B cell (primary cell): ENCODE measurements around the gene MPND. TPM values are rescaled to one million over a fixed set of nuclear protein-coding genes. Genes with fewer than 3 reads are reported as not detected.

Experiments
- ATAC-seq: fragments of 200-7000 bp; cut with Tn5 transposase; one replicate; pipeline ENCODE4 v1.10.0; 2021; ENCODE audit warnings: low read depth, mild to moderate bottlenecking, moderate number of reproducible peaks, moderate library complexity
- CTCF ChIA-PET: fragments of 350-600 bp; sonication (Branson Sonifier 250); formaldehyde crosslinking; loops from one replicate; lab custom pipeline; 2021; ENCODE audit warnings: antibody characterized with exemption, inconsistent platforms; lab: Charles Lee
- POLR2A ChIA-PET: fragments of 350-600 bp; sonication (Branson Sonifier 250); formaldehyde crosslinking; loops from one replicate; lab custom pipeline; 2021; ENCODE audit warnings: antibody characterized with exemption; lab: Charles Lee
- DNase-seq: peaks from one replicate; pipeline ENCODE4 v3.0.0; 2013
- H2AFZ ChIP-seq: 2 replicates; pipeline ENCODE4 v1.6.1; 2012; ENCODE audit warnings: mild to moderate bottlenecking, low read depth, low read length; ENCODE audit not compliant: insufficient read depth, poor library complexity, severe bottlenecking
- H3K27ac ChIP-seq, 2 donors: 1 replicate in 1 of 2; 2 replicates in 1 of 2; pipeline ENCODE4 v1.5.1; 2012 to 2013; ENCODE audit warnings: low read length in 2 of 2, mild to moderate bottlenecking in 2 of 2, moderate library complexity in 1 of 2
- H3K27me3 ChIP-seq, 4 experiments: fragments of 200-600 bp in 1 of 4; sonication (generic) in 1 of 4; replicated peaks in 1 of 4; 1 replicate in 2 of 4; 2 replicates in 2 of 4; pipeline versions ENCODE4 v1.6.1 to v1.7.0; 2013 to 2016; ENCODE audit warnings: low read length in 3 of 4, mild to moderate bottlenecking in 2 of 4, mixed read lengths in 1 of 4, moderate library complexity in 1 of 4; ENCODE audit not compliant: insufficient read depth in 4 of 4, control insufficient read depth in 3 of 4; ENCODE audit errors: control extremely low read depth in 1 of 4
- H3K36me3 ChIP-seq, 2 experiments: replicated peaks in 1 of 2; 1 replicate in 1 of 2; 2 replicates in 1 of 2; pipeline versions ENCODE4 v1.6.1 to v1.7.1; 2013; ENCODE audit warnings: low read length in 1 of 2; ENCODE audit not compliant: insufficient read depth in 2 of 2, control insufficient read depth in 1 of 2; ENCODE audit errors: control extremely low read depth in 1 of 2, extremely low read depth in 1 of 2
- H3K4me1 ChIP-seq, 2 donors: fragments of 200-600 bp in 1 of 2; sonication (generic) in 1 of 2; 1 replicate in 1 of 2; 2 replicates in 1 of 2; pipeline versions ENCODE4 v1.5.1 to v1.6.1; 2013 to 2017; ENCODE audit warnings: low read length in 2 of 2; ENCODE audit not compliant: control insufficient read depth in 2 of 2, insufficient read depth in 2 of 2
- H3K4me2 ChIP-seq: replicated peaks from 2 replicates; pipeline ENCODE3; 2012; ENCODE audit warnings: mild to moderate bottlenecking, low read depth, low read length; ENCODE audit not compliant: poor library complexity, severe bottlenecking
- H3K4me3 ChIP-seq, 5 experiments: fragments of 200-600 bp in 1 of 5; sonication (generic) in 1 of 5; 1 replicate in 3 of 5; 2 replicates in 2 of 5; pipeline versions ENCODE4 v1.5.1 to v1.7.0; 2011 to 2016; ENCODE audit warnings: low read length in 4 of 5, mild to moderate bottlenecking in 4 of 5, low read depth in 2 of 5, control low read depth in 1 of 5, moderate library complexity in 1 of 5; ENCODE audit not compliant: insufficient read depth in 1 of 5; ENCODE audit errors: control extremely low read depth in 1 of 5, extremely low read depth in 1 of 5
- H3K79me2 ChIP-seq: fragments of 200-600 bp; sonication (generic); one replicate; pipeline ENCODE4 v1.6.0; 2016; ENCODE audit warnings: low read length; ENCODE audit not compliant: control insufficient read depth, insufficient read depth
- H3K9ac ChIP-seq: fragments of 200-600 bp; sonication (generic); 2 replicates; pipeline ENCODE4 v1.6.1; 2017; ENCODE audit warnings: mild to moderate bottlenecking, low read length, moderate library complexity
- H3K9me3 ChIP-seq, 3 donors: one replicate each; pipeline versions ENCODE4 v1.6.1 to v1.7.1; 2013; ENCODE audit warnings: low read length in 2 of 3; ENCODE audit not compliant: control insufficient read depth in 2 of 3, insufficient read depth in 1 of 3; ENCODE audit errors: control extremely low read depth in 1 of 3
- H4K20me1 ChIP-seq: 2 replicates; pipeline ENCODE4 v1.6.0; 2012; ENCODE audit warnings: mild to moderate bottlenecking, low read length; ENCODE audit not compliant: insufficient read depth, control insufficient read depth, poor library complexity, severe bottlenecking
- H3K27ac Mint-ChIP-seq: one replicate; pipeline ENCODE4 v1.8.0; 2021; ENCODE audit warnings: mixed read lengths
- H3K27me3 Mint-ChIP-seq: one replicate; pipeline ENCODE4 v1.8.0; 2021; ENCODE audit warnings: mixed read lengths
- H3K4me1 Mint-ChIP-seq: one replicate; pipeline ENCODE4 v1.8.0; 2021; ENCODE audit warnings: mixed read lengths
- H3K4me3 Mint-ChIP-seq: one replicate; pipeline ENCODE4 v1.8.0; 2021; ENCODE audit warnings: mixed read lengths
- H3K9me3 Mint-ChIP-seq: one replicate; pipeline ENCODE4 v1.8.0; 2022; ENCODE audit warnings: mixed read lengths; ENCODE audit not compliant: insufficient read depth
- CTCF ChIP-seq: fragments of 200-600 bp; IDR thresholded peaks from one replicate; pipeline ENCODE4 v1.8.0; 2022; ENCODE audit warnings: antibody characterized with exemption, mild to moderate bottlenecking
- EZH2 ChIP-seq: IDR thresholded peaks from 2 replicates; pipeline ENCODE4 v1.6.1; 2012; ENCODE audit warnings: borderline replicate concordance, low read depth, mild to moderate bottlenecking, moderate library complexity, low read length; ENCODE audit not compliant: insufficient read depth, poor library complexity, severe bottlenecking
- WGBS: methylation state at CpG from one replicate; pipeline ENCODE4 v1.1.5; 2013; ENCODE audit warnings: missing lambda C conversion rate; ENCODE audit not compliant: insufficient coverage; 5-methylcytosine and 5-hydroxymethylcytosine counted together
- intact Hi-C: fragments of 100-400 bp; cut with micrococcal nuclease; formaldehyde crosslinking; loops from one replicate; pipeline ENCODE4 v1.10.0; 2022
- polyA plus RNA-seq: library from polyadenylated mRNA; depleted of rRNA; stranded (reverse); fragments of >200 nt; gene quantifications from 2 replicates; pipeline ENCODE4 v1.2.3, GENCODE V29; 2012
- total RNA-seq, 2 donors: library from RNA; stranded (reverse); fragments of 120-200 nt in 1 of 2; gene quantifications; 1 replicate in 1 of 2; 2 replicates in 1 of 2; pipeline versions ENCODE4 v1.2.3 to v1.2.4, GENCODE V29; 2013 to 2022

MPND gene
- total and polyA plus RNA-seq, 2 donors (not counting 1 experiment from before 2014, with no cell fraction given), result 14.5 to 25.6 TPM

GRCh38 chr19:4365341-4365740, 22.0 kb downstream of the MPND start:
- TF ChIP-seq EZH2, result no peak
- TF ChIP-seq CTCF, result no peak

GRCh38 chr19:4365791-4366665, 22.7 kb downstream of the MPND start:
- intact Hi-C loops, result no loop called here
- H4K20me1 ChIP-seq, result peaks cover 10% of the 10 kb centered on the region
- H3K36me3 ChIP-seq, result peaks cover 0 to 39% of the 10 kb centered on the region in 2 experiments

More at GRCh38 chr19:4365341-4365740, 22.0 kb downstream of the MPND start:
- H3K79me2 ChIP-seq, result no peaks in the 10 kb centered on the region
- H3K4me2 ChIP-seq, result no peak overlapping the region
- WGBS, result 96% methylated on average over 12 of the region's 16 CpGs
- H3K9me3 ChIP-seq, result no peaks in the 10 kb centered on the region
- intact Hi-C loops, result no loop called here
- H3K27me3 Mint-ChIP-seq, result no peaks in the 10 kb centered on the region
- ChIA-PET CTCF (interaction anchor here (1.5 kb wide), 1 partner anchor 13 kb away, joined by 6 read pairs; no protein-coding TSS in a partner anchor), POLR2A (interaction anchor here (0.6 kb wide), 1 partner anchor 60 kb away, joined by 3 read pairs; no protein-coding TSS in a partner anchor)
- no peaks in the 10 kb centered on the region for H3K27me3 ChIP-seq
- H3K27ac ChIP-seq, result no peak overlapping the region
- no peak overlapping the region for H3K4me3 Mint-ChIP-seq
- peak overlapping the region; percentile 20 for H3K27ac Mint-ChIP-seq
- peaks cover 27% of the 10 kb centered on the region for H3K4me1 Mint-ChIP-seq
- peaks cover 24 to 31% of the 10 kb centered on the region in 2 donors for H3K4me1 ChIP-seq
- DNase-seq, result no peak
- H3K36me3 ChIP-seq, result peaks cover 0 to 44% of the 10 kb centered on the region in 2 experiments
- H3K4me3 ChIP-seq, result no peak overlapping the region
- ATAC-seq, result no peak
- H3K9ac ChIP-seq, result no peak overlapping the region
- H3K9me3 Mint-ChIP-seq, result no peaks in the 10 kb centered on the region
- H2AFZ ChIP-seq, result no peak overlapping the region
- H4K20me1 ChIP-seq, result peaks cover 3% of the 10 kb centered on the region

More at GRCh38 chr19:4365791-4366665, 22.7 kb downstream of the MPND start:
- Mint-ChIP-seq H3K9me3 (no peaks in the 10 kb centered on the region), H3K4me3 (no peak overlapping the region), H3K27ac (peak overlapping the region; percentile 78), H3K4me1 (peaks cover 34% of the 10 kb centered on the region), H3K27me3 (no peaks in the 10 kb centered on the region)
- DNase-seq (no peak), ATAC-seq (no peak)
- no peak for TF ChIP-seq EZH2
- no peak for TF ChIP-seq CTCF
- H3K27me3 ChIP-seq, result no peaks in the 10 kb centered on the region
- POLR2A ChIA-PET, result interaction anchor here (0.8 to 1.3 kb wide), 3 partner anchors 10 to 103 kb away, joined by 3 to 10 read pairs (median 3); partner anchors contain the start of gene MPND
- no peaks in the 10 kb centered on the region for H3K9me3 ChIP-seq
- no peak overlapping the region for H3K4me3 ChIP-seq
- no peak overlapping the region for H3K4me2 ChIP-seq
- H2AFZ ChIP-seq, result no peak overlapping the region
- H3K27ac ChIP-seq, result no peak overlapping the region
- CTCF ChIA-PET, result interaction anchor here (1.1 to 1.6 kb wide), 3 partner anchors 8 to 16 kb away, joined by 3 to 6 read pairs (median 5); no protein-coding TSS in a partner anchor
- peaks cover 4% of the 10 kb centered on the region for H3K79me2 ChIP-seq
- peaks cover 30 to 37% of the 10 kb centered on the region in 2 donors for H3K4me1 ChIP-seq
- no peak overlapping the region for H3K9ac ChIP-seq
- WGBS, result 97% methylated on average over 17 of the region's 19 CpGs
